Measurements from ENCODE around the gene TNIK.

TNIK gene

GRCh38 chr3:171354706-171355582 is 105.3 kb downstream of the TNIK start:
- TF ChIP-seq POLR2A (IDR thresholded peaks at IDR 0.05; ENCODE audit: low read depth, low read length) (no peak), TAF1 (IDR thresholded peaks at IDR 0.05; ENCODE audit: low read depth, low read length) (no peak), SPI1 (IDR thresholded peaks at IDR 0.05; ENCODE audit: low read depth, low read length) (no peak), PAX5 (IDR thresholded peaks at IDR 0.05; ENCODE audit: insufficient read depth, low read length, severe bottlenecking) (no peak), POU2F2 (IDR thresholded peaks at IDR 0.05; ENCODE audit: low read depth, low read length) (no peak), POLR2AphosphoS5 (IDR thresholded peaks at IDR 0.05; ENCODE audit: low read depth, low read length) (no peak)
- DNase-seq (ENCODE audit: insufficient read length, low spot score) (no peak), FAIRE-seq (no peak)

GRCh38 chr3:171354049-171354705 is 106.0 kb downstream of the TNIK start:
- no peak for FAIRE-seq
- TF ChIP-seq PAX5 (IDR thresholded peaks at IDR 0.05; ENCODE audit: insufficient read depth, low read length, severe bottlenecking): no peak
- TF ChIP-seq POLR2A (IDR thresholded peaks at IDR 0.05; ENCODE audit: low read depth, low read length): no peak
- TF ChIP-seq POU2F2 (IDR thresholded peaks at IDR 0.05; ENCODE audit: low read depth, low read length): no peak
- no peak for TF ChIP-seq TAF1 (IDR thresholded peaks at IDR 0.05; ENCODE audit: low read depth, low read length)
- no peak for TF ChIP-seq SPI1 (IDR thresholded peaks at IDR 0.05; ENCODE audit: low read depth, low read length)
- TF ChIP-seq POLR2AphosphoS5 (IDR thresholded peaks at IDR 0.05; ENCODE audit: low read depth, low read length): no peak
- DNase-seq (ENCODE audit: insufficient read length, low spot score): no peak

GRCh38 chr3:171353423-171353822 is 106.8 kb downstream of the TNIK start:
- FAIRE-seq (no peak), DNase-seq (ENCODE audit: insufficient read length, low spot score) (no peak)
- TF ChIP-seq SPI1 (IDR thresholded peaks at IDR 0.05; ENCODE audit: low read depth, low read length): no peak
- no peak for TF ChIP-seq TAF1 (IDR thresholded peaks at IDR 0.05; ENCODE audit: low read depth, low read length)
- no peak for TF ChIP-seq POU2F2 (IDR thresholded peaks at IDR 0.05; ENCODE audit: low read depth, low read length)
- TF ChIP-seq POLR2A (IDR thresholded peaks at IDR 0.05; ENCODE audit: low read depth, low read length): no peak
- no peak for TF ChIP-seq POLR2AphosphoS5 (IDR thresholded peaks at IDR 0.05; ENCODE audit: low read depth, low read length)
- TF ChIP-seq PAX5 (IDR thresholded peaks at IDR 0.05; ENCODE audit: insufficient read depth, low read length, severe bottlenecking): no peak

- TF ChIP-seq POLR2AphosphoS5 (IDR thresholded peaks at IDR 0.05; ENCODE audit: low read depth, low read length) (no peak), PAX5 (IDR thresholded peaks at IDR 0.05; ENCODE audit: insufficient read depth, low read length, severe bottlenecking) (no peak), POLR2A (IDR thresholded peaks at IDR 0.05; ENCODE audit: low read depth, low read length) (no peak), POU2F2 (IDR thresholded peaks at IDR 0.05; ENCODE audit: low read depth, low read length) (no peak), SPI1 (IDR thresholded peaks at IDR 0.05; ENCODE audit: low read depth, low read length) (no peak), TAF1 (IDR thresholded peaks at IDR 0.05; ENCODE audit: low read depth, low read length) (no peak)
- no peak for FAIRE-seq
- no peak for DNase-seq (ENCODE audit: insufficient read length, low spot score)
These were observed 107.7 kb downstream of the TNIK start for GRCh38 chr3:171352387-171352935.

- DNase-seq (ENCODE audit: insufficient read length, low spot score): no peak
- no peak for FAIRE-seq
- TF ChIP-seq TAF1 (IDR thresholded peaks at IDR 0.05; ENCODE audit: low read depth, low read length) (no peak), POLR2A (IDR thresholded peaks at IDR 0.05; ENCODE audit: low read depth, low read length) (no peak), POU2F2 (IDR thresholded peaks at IDR 0.05; ENCODE audit: low read depth, low read length) (no peak), PAX5 (IDR thresholded peaks at IDR 0.05; ENCODE audit: insufficient read depth, low read length, severe bottlenecking) (no peak), POLR2AphosphoS5 (IDR thresholded peaks at IDR 0.05; ENCODE audit: low read depth, low read length) (no peak)
These were observed 108.5 kb downstream of the TNIK start for GRCh38 chr3:171351676-171352075.

GRCh38 chr3:171350364-171350763 is 109.8 kb downstream of the TNIK start:
- FAIRE-seq (no peak), DNase-seq (ENCODE audit: insufficient read length, low spot score) (no peak)
- TF ChIP-seq POU2F2 (IDR thresholded peaks at IDR 0.05; ENCODE audit: low read depth, low read length) (no peak), POLR2AphosphoS5 (IDR thresholded peaks at IDR 0.05; ENCODE audit: low read depth, low read length) (no peak), PAX5 (IDR thresholded peaks at IDR 0.05; ENCODE audit: insufficient read depth, low read length, severe bottlenecking) (no peak), TAF1 (IDR thresholded peaks at IDR 0.05; ENCODE audit: low read depth, low read length) (no peak), SPI1 (IDR thresholded peaks at IDR 0.05; ENCODE audit: low read depth, low read length) (no peak), POLR2A (IDR thresholded peaks at IDR 0.05; ENCODE audit: low read depth, low read length) (no peak)

GRCh38 chr3:171349392-171349791 is 110.8 kb downstream of the TNIK start:
- FAIRE-seq (no peak), DNase-seq (ENCODE audit: insufficient read length, low spot score) (no peak)

GRCh38 chr3:171348121-171348520 is 112.1 kb downstream of the TNIK start:
- TF ChIP-seq PAX5 (IDR thresholded peaks at IDR 0.05; ENCODE audit: insufficient read depth, low read length, severe bottlenecking) (no peak), SPI1 (IDR thresholded peaks at IDR 0.05; ENCODE audit: low read depth, low read length) (no peak), POLR2AphosphoS5 (IDR thresholded peaks at IDR 0.05; ENCODE audit: low read depth, low read length) (no peak), TAF1 (IDR thresholded peaks at IDR 0.05; ENCODE audit: low read depth, low read length) (no peak), POU2F2 (IDR thresholded peaks at IDR 0.05; ENCODE audit: low read depth, low read length) (no peak), POLR2A (IDR thresholded peaks at IDR 0.05; ENCODE audit: low read depth, low read length) (no peak)
- no peak for FAIRE-seq
- DNase-seq (ENCODE audit: insufficient read length, low spot score): no peak

More at GRCh38 chr3:171349392-171349791, 110.8 kb downstream of the TNIK start:
- TF ChIP-seq SPI1 (IDR thresholded peaks at IDR 0.05; ENCODE audit: low read depth, low read length) (no peak), POU2F2 (IDR thresholded peaks at IDR 0.05; ENCODE audit: low read depth, low read length) (no peak), PAX5 (IDR thresholded peaks at IDR 0.05; ENCODE audit: insufficient read depth, low read length, severe bottlenecking) (no peak), POLR2A (IDR thresholded peaks at IDR 0.05; ENCODE audit: low read depth, low read length) (no peak), POLR2AphosphoS5 (IDR thresholded peaks at IDR 0.05; ENCODE audit: low read depth, low read length) (no peak), TAF1 (IDR thresholded peaks at IDR 0.05; ENCODE audit: low read depth, low read length) (no peak)

Measured in GM12891 (cell line).